ENCODE measurements around the gene PRAC2. TPM values are rescaled to one million over a fixed set of nuclear protein-coding genes. Genes with fewer than 3 reads are reported as not detected.

PRAC2 gene
- total RNA-seq, 4 donors from 2014 or later, result not detected

DNA sequence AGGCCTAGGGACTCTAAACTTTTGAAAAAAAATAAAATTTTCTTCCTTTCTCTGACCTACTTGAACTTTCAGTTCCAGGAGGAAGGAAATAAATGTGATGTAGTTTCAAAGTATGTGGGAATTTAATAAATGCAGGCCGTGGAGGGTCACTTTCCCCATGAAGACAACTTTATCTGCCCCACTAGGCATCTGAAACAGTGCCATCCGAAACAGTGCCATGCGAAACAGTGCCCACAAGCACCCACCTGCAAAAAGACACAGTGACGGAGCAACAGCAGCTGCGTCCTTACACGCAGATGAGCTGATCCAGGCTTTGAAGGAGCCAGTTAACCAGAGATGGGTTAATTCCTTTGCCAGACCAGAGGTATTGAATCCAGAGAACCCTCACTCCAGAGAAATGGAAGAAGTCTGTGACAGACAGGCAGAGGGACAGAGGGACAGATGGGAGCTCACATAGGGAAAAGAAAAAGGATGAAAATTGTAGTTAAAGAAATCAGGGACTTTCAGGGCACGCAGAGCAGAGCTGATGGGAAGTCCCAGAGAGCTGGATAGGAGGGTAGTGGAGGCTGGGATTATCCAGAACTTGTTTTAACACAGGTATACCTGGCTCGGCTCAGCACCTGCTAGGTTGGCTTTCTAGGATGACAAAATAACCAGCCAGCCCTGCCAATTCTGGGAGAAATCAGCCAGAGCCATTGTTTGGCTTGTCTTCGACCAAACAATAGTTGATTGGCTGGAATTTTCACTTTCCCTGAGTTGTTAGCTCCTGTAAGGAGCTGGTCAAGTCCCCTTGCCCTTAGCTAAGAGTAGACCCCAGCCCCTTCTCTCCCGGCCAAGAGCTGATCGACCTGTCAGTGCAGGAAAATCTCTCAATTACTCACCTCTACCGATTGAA, 22.6 kb downstream of the PRAC2 start:
- intact Hi-C loops (cut with DNase I), result no loop called here
- H3K27me3 ChIP-seq, result peaks cover 77% of the 10 kb centered on the region

DNA sequence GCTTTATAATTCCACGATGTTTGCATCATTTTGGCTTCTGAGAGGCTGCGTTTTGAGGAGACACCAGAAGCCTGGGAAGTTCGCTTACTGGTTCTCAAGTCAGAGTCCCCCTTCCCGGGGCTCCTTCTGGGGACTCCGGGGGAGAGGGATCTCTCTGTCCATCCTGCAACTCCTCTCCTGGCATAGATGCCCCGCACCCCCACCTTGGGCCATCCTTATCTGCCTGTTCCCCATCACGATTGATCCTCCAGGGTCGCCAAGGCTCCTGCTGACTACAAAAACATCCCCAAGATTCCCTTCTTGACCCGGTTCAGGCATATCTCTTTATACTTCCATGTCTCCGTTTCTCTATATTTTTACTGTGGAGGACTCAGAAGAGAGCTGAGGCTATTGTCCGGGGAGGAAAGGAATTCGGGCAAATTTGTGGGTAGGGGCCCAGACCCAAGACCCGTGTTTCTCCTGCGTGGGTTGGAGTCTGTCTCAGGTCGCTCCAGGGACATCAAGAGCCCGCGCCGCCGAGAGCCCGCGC, 24.0 kb downstream of the PRAC2 start:
- Histone ChIP-seq H3K27me3 (peaks cover 81% of the 10 kb centered on the region), H3K36me3 (no peaks in the 10 kb centered on the region), H3K27ac (no peak overlapping the region), H3K9me3 (no peaks in the 10 kb centered on the region), H3K4me3 (replicated peaks in 1 of 3) (no peak overlapping the region), H3K4me1 (peaks cover 0 to 2% of the 10 kb centered on the region in 2 donors)
- no peak for DNase-seq
- no peak for TF ChIP-seq POLR2A (IDR thresholded peaks at IDR 0.05)
- TF ChIP-seq, protein P1, sequence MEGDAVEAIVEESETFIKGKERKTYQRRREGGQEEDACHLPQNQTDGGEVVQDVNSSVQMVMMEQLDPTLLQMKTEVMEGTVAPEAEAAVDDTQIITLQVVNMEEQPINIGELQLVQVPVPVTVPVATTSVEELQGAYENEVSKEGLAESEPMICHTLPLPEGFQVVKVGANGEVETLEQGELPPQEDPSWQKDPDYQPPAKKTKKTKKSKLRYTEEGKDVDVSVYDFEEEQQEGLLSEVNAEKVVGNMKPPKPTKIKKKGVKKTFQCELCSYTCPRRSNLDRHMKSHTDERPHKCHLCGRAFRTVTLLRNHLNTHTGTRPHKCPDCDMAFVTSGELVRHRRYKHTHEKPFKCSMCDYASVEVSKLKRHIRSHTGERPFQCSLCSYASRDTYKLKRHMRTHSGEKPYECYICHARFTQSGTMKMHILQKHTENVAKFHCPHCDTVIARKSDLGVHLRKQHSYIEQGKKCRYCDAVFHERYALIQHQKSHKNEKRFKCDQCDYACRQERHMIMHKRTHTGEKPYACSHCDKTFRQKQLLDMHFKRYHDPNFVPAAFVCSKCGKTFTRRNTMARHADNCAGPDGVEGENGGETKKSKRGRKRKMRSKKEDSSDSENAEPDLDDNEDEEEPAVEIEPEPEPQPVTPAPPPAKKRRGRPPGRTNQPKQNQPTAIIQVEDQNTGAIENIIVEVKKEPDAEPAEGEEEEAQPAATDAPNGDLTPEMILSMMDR (IDR thresholded peaks at IDR 0.05), result no peak
- WGBS, 2 donors, result 2 to 6% methylated on average over 16 to 17 of the region's 21 CpGs
- intact Hi-C loops (cut with DNase I), result no loop called here

More for the DNA sequence above, 22.6 kb downstream of the PRAC2 start:
- H3K4me1 ChIP-seq, result peaks cover 0 to 2% of the 10 kb centered on the region in 2 donors
- no peak for DNase-seq
- H3K27ac ChIP-seq, result no peak overlapping the region
- no peaks in the 10 kb centered on the region for H3K36me3 ChIP-seq
- H3K9me3 ChIP-seq, result no peaks in the 10 kb centered on the region
- WGBS, 2 donors, result 18 to 22% methylated on average over 12 of the region's 12 CpGs
- H3K4me3 ChIP-seq (replicated peaks in 1 of 3), result no peak overlapping the region
- TF ChIP-seq, protein P1 (IDR thresholded peaks at IDR 0.05), result no peak
- no peak for TF ChIP-seq POLR2A (IDR thresholded peaks at IDR 0.05)

DNA sequence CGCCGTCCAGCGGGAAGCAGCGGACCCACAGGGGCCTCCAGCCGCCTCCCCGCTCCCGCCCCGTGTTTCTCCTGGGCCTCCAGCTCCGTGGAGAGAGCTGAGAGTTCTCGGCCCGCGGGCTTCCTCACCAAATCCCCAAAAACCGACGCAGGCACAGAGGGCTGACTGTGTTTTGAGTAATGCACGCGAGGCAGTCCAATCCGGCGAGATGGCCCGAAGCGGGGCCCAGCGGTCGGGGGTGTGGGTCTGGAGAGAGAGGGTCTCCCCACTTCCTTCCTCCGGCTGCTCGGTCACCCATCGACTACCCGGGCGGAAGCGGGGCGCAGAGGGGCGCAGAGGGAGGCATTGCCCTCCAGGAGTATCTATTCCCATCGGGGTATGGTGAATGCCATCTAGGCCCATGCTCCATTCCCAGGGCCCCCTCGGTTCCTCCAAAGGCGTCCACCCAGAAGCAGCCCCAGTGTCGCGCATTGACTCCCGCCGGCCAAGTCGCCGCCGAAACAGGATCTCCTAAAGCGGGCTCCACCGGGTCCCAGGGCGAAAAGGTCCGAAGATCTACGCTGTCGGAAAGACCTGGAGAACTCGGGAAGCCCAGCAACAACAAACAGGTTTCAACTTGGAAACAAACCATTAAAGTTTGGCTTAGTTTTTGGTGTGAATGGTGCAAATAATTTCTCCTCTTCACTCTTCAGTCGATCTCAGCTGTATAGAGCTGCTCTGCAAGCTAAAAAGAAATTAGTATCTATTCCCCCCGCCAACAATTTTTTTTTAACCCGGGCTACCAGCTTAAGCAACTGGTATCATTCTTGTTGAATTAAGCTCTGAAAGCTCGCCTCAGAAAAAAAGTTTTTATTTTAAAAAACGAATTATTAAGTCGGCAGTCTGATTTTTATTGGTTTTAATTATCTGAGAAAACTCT, 24.7 kb downstream of the PRAC2 start:
- Histone ChIP-seq H3K36me3 (no peaks in the 10 kb centered on the region), H3K4me3 (replicated peaks in 1 of 3) (no peak overlapping the region), H3K27me3 (peaks cover 84% of the 10 kb centered on the region), H3K4me1 (peaks cover 0 to 2% of the 10 kb centered on the region in 2 donors), H3K27ac (no peak overlapping the region), H3K9me3 (no peaks in the 10 kb centered on the region)
- no peak for TF ChIP-seq POLR2A (IDR thresholded peaks at IDR 0.05)
- TF ChIP-seq, protein P1 (IDR thresholded peaks at IDR 0.05), result no peak
- no peak for DNase-seq
- WGBS, 2 donors, result 8 to 11% methylated on average over 21 to 39 of the region's 53 CpGs
- intact Hi-C loops (cut with DNase I), result no loop called here

DNA sequence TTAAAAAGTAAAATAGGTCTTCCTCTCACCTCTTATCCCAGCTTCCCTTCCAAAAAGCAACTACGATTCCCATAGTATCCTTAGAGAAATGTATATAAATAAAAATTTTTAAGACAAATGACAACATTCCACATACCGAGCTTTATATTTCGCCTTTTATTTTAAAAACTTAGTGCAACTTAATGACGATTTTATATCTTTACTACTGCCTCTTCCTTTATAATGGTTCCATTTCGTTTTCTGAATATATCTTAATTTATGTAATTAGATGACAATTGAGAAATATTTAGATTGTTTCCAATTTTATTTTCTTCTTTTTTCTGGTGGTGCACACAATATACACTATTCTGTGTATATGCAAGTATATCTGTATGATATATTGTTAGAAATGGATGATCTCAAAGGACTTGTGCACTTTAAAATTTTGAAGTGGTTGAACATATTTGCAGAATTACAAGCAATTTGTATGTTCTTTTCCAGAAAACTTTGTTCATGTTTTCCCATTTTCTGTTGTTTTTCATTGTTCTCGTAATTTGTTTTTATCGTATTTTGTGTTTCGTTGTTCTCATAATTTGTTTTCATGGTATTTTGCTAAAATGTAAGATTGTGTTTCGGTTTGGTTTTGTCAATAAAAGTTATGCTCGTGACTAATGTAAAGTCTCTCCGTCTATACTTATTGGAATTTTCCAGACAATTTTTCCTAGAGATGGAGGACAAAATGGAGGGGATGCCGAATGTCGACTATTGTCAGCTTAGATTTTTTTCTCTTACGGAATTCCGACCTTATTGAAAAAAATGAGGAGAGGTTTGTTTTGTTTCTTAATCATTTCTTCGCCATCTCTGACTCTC, 26.0 kb downstream of the PRAC2 start:
- TF ChIP-seq POLR2A (IDR thresholded peaks at IDR 0.05), result no peak
- TF ChIP-seq, protein P1 (IDR thresholded peaks at IDR 0.05), result no peak
- no peak for DNase-seq
- WGBS, 2 donors, result 22 to 26% methylated on average over 16 of the region's 16 CpGs
- H3K36me3 ChIP-seq, result no peaks in the 10 kb centered on the region
- intact Hi-C loops (cut with DNase I), result no loop called here
- H3K4me3 ChIP-seq (replicated peaks in 1 of 3), result no peak overlapping the region
- H3K4me1 ChIP-seq, result peaks cover 0 to 2% of the 10 kb centered on the region in 2 donors
- H3K27ac ChIP-seq, result no peak overlapping the region
- peaks cover 82% of the 10 kb centered on the region for H3K27me3 ChIP-seq
- no peaks in the 10 kb centered on the region for H3K9me3 ChIP-seq
